ENCODE results near the gene RPL36AL. TPM values are rescaled to one million over a fixed set of nuclear protein-coding genes. Genes with fewer than 3 reads are reported as not detected.

Gene RPL36AL
- total and polyA plus RNA-seq, 2 experiments from 2014 or later = 122 to 723 TPM

GRCh38 chr14:49623941-49624839 is 3.8 kb upstream of the RPL36AL start:
- H3K27me3 ChIP-seq (ENCODE audit: insufficient read depth) = no peaks in the 10 kb centered on the region
- H3K4me3 Mint-ChIP-seq = no peak overlapping the region
- no peaks in the 10 kb centered on the region for H3K9me3 Mint-ChIP-seq
- peaks cover 21% of the 10 kb centered on the region for H4K20me1 ChIP-seq (replicated peaks; ENCODE audit: insufficient read depth)
- peaks cover 10% of the 10 kb centered on the region; the same call in 1 of the 2 replicates for H3K36me3 ChIP-seq (ENCODE audit: insufficient read depth)
- H3K27ac ChIP-seq (ENCODE audit: low read depth) = no peak overlapping the region
- ATAC-seq (no peak), DNase-seq (ENCODE audit: low spot score) (no peak)
- peaks cover 59% of the 10 kb centered on the region for H3K79me2 ChIP-seq (replicated peaks; ENCODE audit: insufficient read depth)
- no peak overlapping the region for H3K4me3 ChIP-seq
- H3K36me3 Mint-ChIP-seq (ENCODE audit: low read depth) = peaks cover 52% of the 10 kb centered on the region
- no peak overlapping the region for H3K27ac Mint-ChIP-seq
- H3F3A ChIP-seq (replicated peaks; ENCODE audit: low read depth) = peaks cover 6% of the 10 kb centered on the region; the same call in 1 of the 2 replicates
- no peak overlapping the region for H3K4me2 ChIP-seq
- no peaks in the 10 kb centered on the region for H3K9me2 ChIP-seq (ENCODE audit: insufficient read depth)
- peaks cover 15% of the 10 kb centered on the region for H3K4me1 Mint-ChIP-seq
- peaks cover 11% of the 10 kb centered on the region for H3K4me1 ChIP-seq (ENCODE audit: insufficient read depth)
- TF ChIP-seq ETS1 (IDR thresholded peaks at IDR 0.05) (no peak), ZNF114 (CRISPR knock-in tag; IDR thresholded peaks at IDR 0.05) (no peak), EZH2phosphoT487 (IDR thresholded peaks at IDR 0.05; ENCODE audit: unreplicated experiment) (no peak), CREB1 (CRISPR knock-in tag; IDR thresholded peaks at IDR 0.05; ENCODE audit: low read depth) (no peak), NANOG (IDR thresholded peaks at IDR 0.05; ENCODE audit: borderline replicate concordance) (no peak), REST (IDR thresholded peaks at IDR 0.05; ENCODE audit: unreplicated experiment) (no peak), JUNB (IDR thresholded peaks at IDR 0.05; ENCODE audit: unreplicated experiment) (no peak), CTCF (conservative IDR thresholded peaks at IDR 0.05; ENCODE audit: low read depth in 2 of 2) (no peak), ZNF462 (CRISPR knock-in tag; IDR thresholded peaks at IDR 0.05) (no peak), STAT1 (IDR thresholded peaks at IDR 0.05; ENCODE audit: unreplicated experiment) (no peak), EZH2 (IDR thresholded peaks at IDR 0.05; ENCODE audit: low read depth, unreplicated experiment) (no peak), POLR2AphosphoS5 (IDR thresholded peaks at IDR 0.05; ENCODE audit: low read depth) (no peak), ZNF331 (CRISPR knock-in tag; IDR thresholded peaks at IDR 0.05; ENCODE audit: low read depth) (no peak)
- no peak overlapping the region for H2AFZ ChIP-seq
- peaks cover 1% of the 10 kb centered on the region for H3K27me3 Mint-ChIP-seq (ENCODE audit: insufficient read depth, low read depth, poor library complexity)

Measured in GM23338 (cell line).